ENCODE data around the gene ITGB1. TPM values are rescaled to one million over a fixed set of nuclear protein-coding genes. Genes with fewer than 3 reads are reported as not detected.

ITGB1 gene
- total RNA-seq (2022; extraction: Qiagen RNA extraction; ENCODE audit: low read depth): 623 to 1,065 TPM (median 990 TPM) in 5 replicates

GRCh38 chr10:32958085-32959005, at the start of gene ITGB1:
TSS of gene ITGB1 (minus strand) at chr10:32958230. CDS start at chr10:32935558, 22,672 bp downstream.

